ENCODE data around the gene TARBP1. TPM values are rescaled to one million over a fixed set of nuclear protein-coding genes. Genes with fewer than 3 reads are reported as not detected.
A peak's percentile ranks its signal among the peaks of the same experiment; 100 is the strongest.

Gene TARBP1
- total RNA-seq, 1 donor from 2014 or later, result 17.8 TPM

DNA sequence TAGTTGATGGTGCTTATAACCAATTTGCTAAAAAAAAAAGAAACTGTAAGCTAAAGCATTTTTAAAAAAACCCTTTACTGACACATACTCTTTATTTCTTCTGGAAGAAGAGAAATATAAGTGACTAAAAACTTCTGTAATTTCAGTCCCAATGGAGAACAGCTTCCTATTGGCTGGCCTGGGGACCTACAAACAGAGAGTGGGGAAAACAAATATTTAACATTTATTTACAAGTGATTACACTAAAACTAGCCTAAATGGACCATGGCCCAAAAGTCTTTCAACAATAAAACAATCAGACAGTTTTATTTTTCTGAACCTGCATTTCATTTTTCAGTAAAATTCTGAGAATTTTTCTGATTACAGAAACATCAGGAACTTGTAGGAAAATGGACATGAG, 15.2 kb downstream of the TARBP1 start:
- H4K20me1 ChIP-seq (ENCODE audit: insufficient read depth, low read length), result no peaks in the 10 kb centered on the region
- Mint-ChIP-seq H3K36me3 (ENCODE audit: low read depth, unreplicated experiment) (peaks cover 11% of the 10 kb centered on the region), H3K9me3 (ENCODE audit: unreplicated experiment) (no peaks in the 10 kb centered on the region), H3K4me1 (ENCODE audit: low read depth, unreplicated experiment) (no peaks in the 10 kb centered on the region), H3K4me3 (ENCODE audit: unreplicated experiment) (no peak overlapping the region), H3K27me3 (ENCODE audit: low read depth, unreplicated experiment) (no peaks in the 10 kb centered on the region), H3K27ac (ENCODE audit: unreplicated experiment) (no peak overlapping the region)
- no peaks in the 10 kb centered on the region for H3K27me3 ChIP-seq (ENCODE audit: insufficient read depth, low read length)
- no peaks in the 10 kb centered on the region for H3K79me2 ChIP-seq (ENCODE audit: insufficient read depth, low read length)
- no peak overlapping the region for H3K4me3 ChIP-seq (ENCODE audit: insufficient read depth, low read depth, low read length)
- H3K27ac ChIP-seq (ENCODE audit: low read depth, low read length), result no peak overlapping the region
- FAIRE-seq (no peak), DNase-seq (ENCODE audit: low read depth) (no peak)
- no peak for TF ChIP-seq EZH2 (IDR thresholded peaks at IDR 0.05; ENCODE audit: insufficient read depth, low read length)
- H3K4me2 ChIP-seq (ENCODE audit: low read length), result no peak overlapping the region
- no peaks in the 10 kb centered on the region for H3K4me1 ChIP-seq (ENCODE audit: insufficient read depth, low read length)
- H3K9me3 ChIP-seq (ENCODE audit: insufficient read depth, low read depth, low read length), result no peaks in the 10 kb centered on the region
- no peak overlapping the region for H3K9ac ChIP-seq (ENCODE audit: low read length)
- H2AFZ ChIP-seq (ENCODE audit: low read depth, low read length), result no peak overlapping the region
- peaks cover 9% of the 10 kb centered on the region for H3K36me3 ChIP-seq (ENCODE audit: insufficient read depth, low read length)

DNA sequence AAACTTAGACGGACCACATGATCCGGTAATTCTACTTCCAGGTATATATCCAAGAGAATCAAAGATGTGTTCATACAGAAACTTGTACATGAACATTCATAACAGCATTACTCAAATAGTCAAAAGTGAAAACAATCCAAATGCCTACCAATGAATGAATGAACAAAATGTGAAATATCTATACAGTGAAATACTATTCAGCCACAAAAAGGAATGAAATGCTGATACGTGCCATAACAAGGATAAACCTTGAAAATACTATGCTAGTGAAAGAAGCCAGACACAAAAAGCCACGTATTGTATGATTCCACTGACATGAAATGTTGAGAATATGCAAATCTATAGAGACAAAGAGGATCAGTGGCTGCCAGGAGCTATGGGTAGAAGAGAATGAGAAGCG, 18.3 kb downstream of the TARBP1 start:
- no peaks in the 10 kb centered on the region for H3K9me3 Mint-ChIP-seq (ENCODE audit: unreplicated experiment)
- no peaks in the 10 kb centered on the region for H3K9me3 ChIP-seq (ENCODE audit: insufficient read depth, low read depth, low read length)
- no peaks in the 10 kb centered on the region for H3K27me3 Mint-ChIP-seq (ENCODE audit: low read depth, unreplicated experiment)
- no peak overlapping the region for H3K27ac Mint-ChIP-seq (ENCODE audit: unreplicated experiment)
- TF ChIP-seq EZH2 (IDR thresholded peaks at IDR 0.05; ENCODE audit: insufficient read depth, low read length), result no peak
- TF ChIP-seq, protein P1, sequence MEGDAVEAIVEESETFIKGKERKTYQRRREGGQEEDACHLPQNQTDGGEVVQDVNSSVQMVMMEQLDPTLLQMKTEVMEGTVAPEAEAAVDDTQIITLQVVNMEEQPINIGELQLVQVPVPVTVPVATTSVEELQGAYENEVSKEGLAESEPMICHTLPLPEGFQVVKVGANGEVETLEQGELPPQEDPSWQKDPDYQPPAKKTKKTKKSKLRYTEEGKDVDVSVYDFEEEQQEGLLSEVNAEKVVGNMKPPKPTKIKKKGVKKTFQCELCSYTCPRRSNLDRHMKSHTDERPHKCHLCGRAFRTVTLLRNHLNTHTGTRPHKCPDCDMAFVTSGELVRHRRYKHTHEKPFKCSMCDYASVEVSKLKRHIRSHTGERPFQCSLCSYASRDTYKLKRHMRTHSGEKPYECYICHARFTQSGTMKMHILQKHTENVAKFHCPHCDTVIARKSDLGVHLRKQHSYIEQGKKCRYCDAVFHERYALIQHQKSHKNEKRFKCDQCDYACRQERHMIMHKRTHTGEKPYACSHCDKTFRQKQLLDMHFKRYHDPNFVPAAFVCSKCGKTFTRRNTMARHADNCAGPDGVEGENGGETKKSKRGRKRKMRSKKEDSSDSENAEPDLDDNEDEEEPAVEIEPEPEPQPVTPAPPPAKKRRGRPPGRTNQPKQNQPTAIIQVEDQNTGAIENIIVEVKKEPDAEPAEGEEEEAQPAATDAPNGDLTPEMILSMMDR (IDR thresholded peaks at IDR 0.05; ENCODE audit: insufficient read depth, low read depth, low read length), result no peak
- H3K4me1 ChIP-seq (ENCODE audit: insufficient read depth, low read length), result no peaks in the 10 kb centered on the region
- no peaks in the 10 kb centered on the region for H3K27me3 ChIP-seq (ENCODE audit: insufficient read depth, low read length)
- no peak overlapping the region for H3K27ac ChIP-seq (ENCODE audit: low read depth, low read length)
- peaks cover 9% of the 10 kb centered on the region for H3K36me3 ChIP-seq (ENCODE audit: insufficient read depth, low read length)
- H3K4me2 ChIP-seq (ENCODE audit: low read length), result no peak overlapping the region
- FAIRE-seq (peak; percentile 65), DNase-seq (ENCODE audit: low read depth) (no peak)
- H3K4me3 Mint-ChIP-seq (ENCODE audit: unreplicated experiment), result no peak overlapping the region
- no peaks in the 10 kb centered on the region for H3K79me2 ChIP-seq (ENCODE audit: insufficient read depth, low read length)
- no peaks in the 10 kb centered on the region for H3K4me1 Mint-ChIP-seq (ENCODE audit: low read depth, unreplicated experiment)
- H2AFZ ChIP-seq (ENCODE audit: low read depth, low read length), result no peak overlapping the region
- no peaks in the 10 kb centered on the region for H4K20me1 ChIP-seq (ENCODE audit: insufficient read depth, low read length)
- H3K36me3 Mint-ChIP-seq (ENCODE audit: low read depth, unreplicated experiment), result peaks cover 8% of the 10 kb centered on the region
- H3K4me3 ChIP-seq (ENCODE audit: insufficient read depth, low read depth, low read length), result no peak overlapping the region
- no peak overlapping the region for H3K9ac ChIP-seq (ENCODE audit: low read length)

DNA sequence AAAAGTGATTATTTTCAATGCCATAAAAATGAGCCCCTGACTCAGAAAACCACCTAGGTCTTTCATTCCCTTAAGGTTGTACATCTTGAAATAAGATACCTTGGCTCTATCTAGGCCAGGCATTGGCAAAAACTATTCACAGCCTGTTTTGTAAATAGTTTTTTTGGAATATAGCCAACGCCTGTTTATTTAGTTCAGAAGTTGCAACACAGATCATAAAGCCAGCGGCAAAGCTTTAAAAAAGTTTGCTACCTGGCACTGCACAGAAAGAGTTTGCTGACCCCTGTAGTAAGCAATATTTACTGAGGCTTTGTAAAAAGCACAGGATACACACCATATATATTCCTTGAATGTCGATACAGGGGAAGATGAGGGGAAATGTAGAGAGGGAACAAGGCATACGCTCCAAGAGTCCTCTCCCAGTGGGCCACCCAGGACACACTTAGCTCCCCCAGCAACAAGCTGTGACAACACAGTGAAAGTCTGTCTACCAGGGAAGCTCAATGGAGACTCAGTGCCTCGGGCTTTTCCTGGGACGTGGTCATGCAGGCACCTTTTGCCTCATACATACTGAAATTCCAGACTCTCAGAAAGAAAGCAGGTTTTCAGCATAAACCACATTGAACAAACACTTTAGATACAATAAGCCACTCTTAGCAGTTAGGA, 20.5 kb downstream of the TARBP1 start:
- FAIRE-seq, result no peak

More for the DNA sequence above, 20.5 kb downstream of the TARBP1 start:
- Histone ChIP-seq H3K9ac (ENCODE audit: low read length) (no peak overlapping the region), H3K36me3 (ENCODE audit: insufficient read depth, low read length) (peaks cover 6% of the 10 kb centered on the region), H2AFZ (ENCODE audit: low read depth, low read length) (no peak overlapping the region), H3K4me2 (ENCODE audit: low read length) (no peak overlapping the region), H3K4me3 (ENCODE audit: insufficient read depth, low read depth, low read length) (no peak overlapping the region), H3K4me1 (ENCODE audit: insufficient read depth, low read length) (no peaks in the 10 kb centered on the region), H3K79me2 (ENCODE audit: insufficient read depth, low read length) (no peaks in the 10 kb centered on the region), H3K27ac (ENCODE audit: low read depth, low read length) (no peak overlapping the region), H3K9me3 (ENCODE audit: insufficient read depth, low read depth, low read length) (no peaks in the 10 kb centered on the region), H3K27me3 (ENCODE audit: insufficient read depth, low read length) (no peaks in the 10 kb centered on the region), H4K20me1 (ENCODE audit: insufficient read depth, low read length) (no peaks in the 10 kb centered on the region)
- TF ChIP-seq EZH2 (IDR thresholded peaks at IDR 0.05; ENCODE audit: insufficient read depth, low read length), result no peak
- TF ChIP-seq, protein P1 (IDR thresholded peaks at IDR 0.05; ENCODE audit: insufficient read depth, low read depth, low read length), result no peak
- Mint-ChIP-seq H3K4me1 (ENCODE audit: low read depth, unreplicated experiment) (no peaks in the 10 kb centered on the region), H3K4me3 (ENCODE audit: unreplicated experiment) (no peak overlapping the region), H3K27ac (ENCODE audit: unreplicated experiment) (no peak overlapping the region), H3K27me3 (ENCODE audit: low read depth, unreplicated experiment) (no peaks in the 10 kb centered on the region), H3K9me3 (ENCODE audit: unreplicated experiment) (no peaks in the 10 kb centered on the region), H3K36me3 (ENCODE audit: low read depth, unreplicated experiment) (peaks cover 4% of the 10 kb centered on the region)
- DNase-seq (ENCODE audit: low read depth), result no peak
